Adrenal gland (tissue), 5 donors: Measurements from ENCODE around the gene ZNF521.

Experiments used
- CTCF ChIP-seq, 6 experiments: fragments of 450-650 bp in 4 of 6; fragments of 200-600 bp in 2 of 6; sonication (generic) in 1 of 6; IDR thresholded peaks; 1 replicate in 5 of 6; 2 replicates in 1 of 6; pipeline versions ENCODE4 v1.5.1 to v1.8.0; 2016 to 2021; ENCODE audit warnings: antibody characterized with exemption in 6 of 6, mild to moderate bottlenecking in 2 of 6, moderate library complexity in 1 of 6
- POLR2A ChIP-seq, 2 donors: fragments of 450-650 bp; IDR thresholded peaks; one replicate each; pipeline ENCODE4 v1.6.1; 2017; ENCODE audit warnings: antibody characterized with exemption in 2 of 2, mild to moderate bottlenecking in 2 of 2, moderate library complexity in 1 of 2
- donor health status: DM: no; HTN: no; CAD: no.

- TF ChIP-seq CTCF (IDR thresholded peaks at IDR 0.05) (no peak), POLR2A (IDR thresholded peaks at IDR 0.05) (no peak)
Observed at GRCh38 chr18:25137197-25137472, 214.8 kb downstream of the ZNF521 start.
